GM12878 (cell line): ENCODE data around the gene INO80D.
"Not testable (repeated sequence)": the region's sequence is repeated elsewhere in the genome, so short reads cannot be mapped to it uniquely, and the experiment has no call there.

ENCODE experiments used
- BRCA1 ChIP-seq: IDR thresholded peaks from 2 replicates; pipeline ENCODE4 v1.6.1; 2011; ENCODE audit warnings: low read depth, low read length, improper control_type of control experiment
- CREB1 ChIP-seq: IDR thresholded peaks from 2 replicates; pipeline ENCODE4 v1.6.1; 2012; ENCODE audit warnings: low read depth, mild to moderate bottlenecking, inconsistent platforms
- EP300 ChIP-seq, 2 experiments: fragments of 150-350 bp in 1 of 2; IDR thresholded peaks; 2 replicates each; pipeline ENCODE4 v1.6.1; 2011 to 2012; ENCODE audit warnings: low read depth in 2 of 2, low read length in 2 of 2, borderline replicate concordance in 1 of 2, improper control_type of control experiment in 1 of 2, inconsistent platforms in 1 of 2; ENCODE audit not compliant: control insufficient read depth in 1 of 2
- EZH2 ChIP-seq: IDR thresholded peaks from 2 replicates; pipeline ENCODE4 v1.6.1; 2012; ENCODE audit warnings: low read depth, mild to moderate bottlenecking, control low read depth, inconsistent platforms, low read length, borderline replicate concordance; ENCODE audit not compliant: control insufficient read depth
- FOS ChIP-seq: IDR thresholded peaks from 3 replicates; pipeline ENCODE4 v1.6.1; 2011; ENCODE audit warnings: borderline replicate concordance; ENCODE audit not compliant: insufficient read length; ENCODE audit errors: extremely low read depth
- FOXM1 ChIP-seq: IDR thresholded peaks from 2 replicates; pipeline ENCODE4 v1.6.1; 2012; ENCODE audit warnings: low read depth, mild to moderate bottlenecking, inconsistent platforms, low read length, moderate library complexity
- IKZF2 ChIP-seq, 2 experiments: fragments of 450-650 bp; IDR thresholded peaks; 2 replicates each; pipeline ENCODE4 v1.6.1; 2017; ENCODE audit warnings: mild to moderate bottlenecking in 2 of 2, moderate library complexity in 2 of 2
- MYC ChIP-seq: IDR thresholded peaks from 2 replicates; pipeline ENCODE4 v1.6.1; 2011; ENCODE audit warnings: mild to moderate bottlenecking, low read length, moderate library complexity, inconsistent platforms; ENCODE audit not compliant: insufficient read depth, insufficient replicate concordance, insufficient read length, severe bottlenecking
- NR2C2 ChIP-seq: IDR thresholded peaks from 2 replicates; pipeline ENCODE4 v1.6.1; 2011; ENCODE audit warnings: borderline replicate concordance, low read depth; ENCODE audit not compliant: control insufficient read depth, insufficient read length
- POLR2A ChIP-seq: IDR thresholded peaks from 2 replicates; pipeline ENCODE4 v1.6.1; 2011; ENCODE audit warnings: low read depth, mild to moderate bottlenecking, low read length
- TCF12 ChIP-seq: IDR thresholded peaks from 2 replicates; pipeline ENCODE4 v1.6.1; 2011; ENCODE audit warnings: low read depth, mild to moderate bottlenecking, low read length
- TF ChIP-seq, protein P1 (sequence below), 3 experiments: IDR thresholded peaks in 2 of 3; conservative IDR thresholded peaks in 1 of 3; 2 replicates each; pipeline ENCODE4 v1.5.1; 2011; ENCODE audit warnings: low read depth in 3 of 3, low read length in 3 of 3, mild to moderate bottlenecking in 3 of 3, control low read depth in 2 of 3, moderate library complexity in 2 of 3, inconsistent platforms in 1 of 3, mixed read lengths in 1 of 3; ENCODE audit not compliant: control insufficient read depth in 2 of 3, insufficient read depth in 1 of 3; ENCODE audit errors: extremely low read depth in 1 of 3
- TF ChIP-seq, protein P2 (sequence below): IDR thresholded peaks from 2 replicates; pipeline ENCODE4 v1.6.1; 2011; ENCODE audit warnings: low read depth, mild to moderate bottlenecking, low read length, moderate library complexity, borderline replicate concordance; ENCODE audit errors: extremely low read depth

DNA sequence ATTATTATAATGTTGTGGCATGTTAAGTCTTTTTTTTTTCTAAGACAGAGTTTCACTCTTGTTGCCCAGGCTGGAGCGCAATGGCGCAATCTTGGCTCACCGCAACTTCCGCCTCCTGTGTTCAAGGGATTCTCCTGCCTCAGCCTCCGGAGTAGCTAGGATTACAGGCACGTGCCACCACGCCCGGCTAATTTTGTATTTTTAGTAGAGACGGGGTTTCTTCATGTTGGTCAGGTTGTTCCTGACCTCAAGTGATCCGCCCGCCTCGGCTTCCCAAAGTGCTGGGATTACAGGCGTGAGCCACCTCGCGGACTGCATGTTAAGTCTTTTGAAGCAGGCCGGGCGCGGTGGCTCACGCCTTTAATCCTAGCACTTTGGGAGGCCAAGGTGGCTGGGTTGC, 12.9 kb upstream of the INO80D start:
- not testable (repeated sequence) for TF ChIP-seq POLR2A; NR2C2; TCF12; FOXM1; EZH2; MYC; CREB1; FOS; IKZF2 (IDR thresholded peaks at IDR 0.05); BRCA1; EP300 (IDR thresholded peaks at IDR 0.05; ENCODE audit: borderline replicate concordance in 1 of 2, control insufficient read depth in 1 of 2, low read depth in 2 of 2, low read length in 2 of 2)
- TF ChIP-seq, protein P1, sequence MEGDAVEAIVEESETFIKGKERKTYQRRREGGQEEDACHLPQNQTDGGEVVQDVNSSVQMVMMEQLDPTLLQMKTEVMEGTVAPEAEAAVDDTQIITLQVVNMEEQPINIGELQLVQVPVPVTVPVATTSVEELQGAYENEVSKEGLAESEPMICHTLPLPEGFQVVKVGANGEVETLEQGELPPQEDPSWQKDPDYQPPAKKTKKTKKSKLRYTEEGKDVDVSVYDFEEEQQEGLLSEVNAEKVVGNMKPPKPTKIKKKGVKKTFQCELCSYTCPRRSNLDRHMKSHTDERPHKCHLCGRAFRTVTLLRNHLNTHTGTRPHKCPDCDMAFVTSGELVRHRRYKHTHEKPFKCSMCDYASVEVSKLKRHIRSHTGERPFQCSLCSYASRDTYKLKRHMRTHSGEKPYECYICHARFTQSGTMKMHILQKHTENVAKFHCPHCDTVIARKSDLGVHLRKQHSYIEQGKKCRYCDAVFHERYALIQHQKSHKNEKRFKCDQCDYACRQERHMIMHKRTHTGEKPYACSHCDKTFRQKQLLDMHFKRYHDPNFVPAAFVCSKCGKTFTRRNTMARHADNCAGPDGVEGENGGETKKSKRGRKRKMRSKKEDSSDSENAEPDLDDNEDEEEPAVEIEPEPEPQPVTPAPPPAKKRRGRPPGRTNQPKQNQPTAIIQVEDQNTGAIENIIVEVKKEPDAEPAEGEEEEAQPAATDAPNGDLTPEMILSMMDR (IDR thresholded peaks at IDR 0.05 in 2 of 3, conservative IDR thresholded peaks at IDR 0.05 in 1 of 3; ENCODE audit: control insufficient read depth in 2 of 3, extremely low read depth in 1 of 3, insufficient read depth in 1 of 3, low read depth in 3 of 3, low read length in 3 of 3), result not testable (repeated sequence)
- TF ChIP-seq, protein P2, sequence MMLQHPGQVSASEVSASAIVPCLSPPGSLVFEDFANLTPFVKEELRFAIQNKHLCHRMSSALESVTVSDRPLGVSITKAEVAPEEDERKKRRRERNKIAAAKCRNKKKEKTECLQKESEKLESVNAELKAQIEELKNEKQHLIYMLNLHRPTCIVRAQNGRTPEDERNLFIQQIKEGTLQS, result not testable (repeated sequence)
